ENCODE results near the gene SLC22A23. TPM values are rescaled to one million over a fixed set of nuclear protein-coding genes. Genes with fewer than 3 reads are reported as not detected.

Gene SLC22A23
- total RNA-seq, 1 donor from 2014 or later: 5.6 TPM

DNA sequence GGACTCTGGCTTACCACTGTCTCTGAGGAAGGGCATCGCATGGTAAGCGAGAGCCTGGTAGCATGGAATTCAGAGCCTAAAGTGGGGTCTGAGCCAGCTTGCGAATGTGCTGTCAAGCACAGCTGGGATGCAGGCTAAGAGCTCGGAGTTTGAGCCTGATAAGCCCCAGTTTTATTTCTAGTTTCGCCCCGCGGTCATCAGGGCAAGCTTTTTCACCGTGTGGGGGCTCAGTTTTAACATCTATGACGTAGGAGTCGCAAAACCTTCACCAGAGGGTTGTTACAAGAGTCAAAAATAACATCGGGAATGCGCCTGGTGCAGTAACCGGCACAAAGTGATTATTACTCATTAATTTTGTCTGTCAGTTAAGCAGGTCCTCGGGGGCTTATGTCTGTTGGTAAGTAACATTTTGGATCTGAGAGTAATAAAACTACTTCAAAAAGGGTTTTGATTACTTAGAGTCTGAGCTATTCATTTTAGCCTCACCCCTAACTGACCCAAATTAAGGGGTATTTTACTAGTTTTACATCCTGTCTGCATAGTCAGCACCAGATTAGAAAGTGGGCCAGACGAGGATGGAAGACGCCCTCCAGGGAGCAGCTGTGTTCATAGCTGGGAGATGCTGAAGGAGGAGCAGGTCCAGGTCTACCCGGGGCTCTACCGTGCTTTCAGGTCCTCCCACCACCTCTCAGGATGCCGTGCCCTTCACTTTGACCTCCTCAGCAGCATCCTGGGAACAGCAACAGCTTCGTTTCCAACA is 29.7 kb downstream of the SLC22A23 start:
- no peak for ATAC-seq
- no peak for DNase-seq (ENCODE audit: missing footprints)
- intact Hi-C loops (cut with DNase I): no loop called here

- no peak for DNase-seq (ENCODE audit: missing footprints)
- intact Hi-C loops (cut with DNase I): no loop called here
- no peak for ATAC-seq
Observed at GRCh38 chr6:3426091-3426926, 30.5 kb downstream of the SLC22A23 start.

DNA sequence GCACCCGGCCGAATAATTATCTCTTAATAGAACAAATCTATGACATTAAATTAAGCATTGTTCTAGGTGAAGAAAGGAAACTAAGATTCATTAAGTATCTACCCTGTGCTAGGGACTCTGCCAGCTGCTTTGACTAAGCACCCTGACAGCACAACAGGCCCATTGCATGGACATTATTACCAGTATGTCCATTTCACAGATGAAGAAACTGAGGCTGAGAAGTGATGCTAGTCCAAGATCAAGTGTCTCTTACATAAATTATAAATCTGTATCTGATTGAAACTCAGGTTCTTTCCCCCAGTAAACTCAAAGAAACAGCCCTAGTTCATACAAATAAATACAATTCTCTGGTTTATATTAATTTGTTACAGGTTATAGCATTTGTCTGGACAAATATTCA is 31.3 kb downstream of the SLC22A23 start:
- intact Hi-C loops (cut with DNase I): no loop called here
- DNase-seq (ENCODE audit: missing footprints) (no peak), ATAC-seq (no peak)

DNA sequence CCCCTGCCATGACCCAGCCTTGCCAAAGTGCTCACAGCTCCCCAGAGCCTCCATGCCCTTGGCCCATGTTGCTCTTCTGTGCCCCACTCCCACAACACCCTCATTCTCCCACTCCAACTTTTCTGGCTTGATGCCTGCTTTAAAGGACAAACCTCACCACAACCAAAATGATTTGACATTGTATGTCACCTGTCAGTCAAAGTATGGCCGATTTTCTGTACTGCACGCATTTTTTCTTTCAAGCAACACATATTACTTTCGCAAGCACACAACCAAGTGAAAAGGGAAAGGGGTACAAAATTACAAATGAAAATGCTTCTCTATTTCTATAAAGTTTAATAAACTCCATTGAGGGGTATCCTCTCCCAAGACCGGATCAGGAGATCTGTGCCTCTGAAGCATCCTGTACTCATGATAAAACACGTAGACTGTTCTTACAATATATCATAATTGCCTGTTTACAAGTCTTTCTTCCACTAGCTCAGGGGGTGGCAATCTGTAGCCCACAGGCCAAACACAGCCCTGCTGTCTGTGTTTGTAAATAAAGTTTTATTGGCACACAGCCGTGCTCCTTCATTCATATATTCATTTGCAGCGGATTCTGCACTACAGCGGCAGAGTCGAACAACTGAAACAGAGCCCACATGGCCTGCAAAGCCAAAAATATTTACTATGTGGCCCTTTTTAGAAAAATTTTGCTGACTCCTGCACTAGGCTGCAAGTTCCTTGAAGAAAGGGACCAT is 32.5 kb downstream of the SLC22A23 start:
- ATAC-seq: no peak
- DNase-seq (ENCODE audit: missing footprints): no peak

DNA sequence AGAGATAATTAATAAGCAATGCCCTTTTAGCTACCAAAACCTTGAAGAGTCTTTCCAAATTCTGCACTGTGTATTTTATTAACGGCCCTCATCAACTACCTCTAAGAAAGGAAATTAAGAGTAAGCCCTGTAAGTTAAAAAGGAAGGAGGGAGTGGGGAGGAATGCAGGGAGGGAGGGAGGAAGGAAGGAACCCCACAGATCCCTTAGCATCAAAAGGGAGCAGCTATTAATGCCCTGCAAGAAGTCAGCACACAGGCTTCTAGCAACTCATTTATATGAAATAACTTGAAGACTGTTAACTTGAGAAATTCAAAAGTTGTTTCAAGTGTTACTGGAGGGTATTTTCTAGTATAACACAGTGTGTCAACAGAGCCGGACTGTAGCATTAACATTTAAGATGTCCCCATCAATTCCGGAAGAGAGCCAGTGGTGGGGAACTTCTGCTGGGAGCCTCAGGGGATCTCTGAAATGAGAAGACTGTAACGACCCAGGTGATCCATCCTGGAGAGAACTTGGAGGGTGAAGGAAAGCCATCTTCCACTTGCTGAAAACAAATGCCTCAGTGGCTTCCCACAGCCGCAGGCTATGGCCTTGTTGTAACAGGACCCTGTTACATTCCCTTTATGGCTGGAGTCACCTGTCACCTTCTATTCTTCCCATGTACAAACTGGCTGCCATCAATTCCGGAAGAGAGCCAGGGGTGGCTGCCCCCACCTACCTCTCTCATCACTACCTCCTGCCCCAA is 33.2 kb downstream of the SLC22A23 start:
- intact Hi-C loops (cut with DNase I): no loop called here
- DNase-seq (ENCODE audit: missing footprints) (no peak), ATAC-seq (no peak)

More for the DNA sequence above, 32.5 kb downstream of the SLC22A23 start:
- intact Hi-C loops (cut with DNase I): no loop called here

GRCh38 chr6:3422435-3423070 is 34.3 kb downstream of the SLC22A23 start:
- no peak for ATAC-seq
- DNase-seq (ENCODE audit: missing footprints): no peak
- intact Hi-C loops (cut with DNase I): no loop called here

DNA sequence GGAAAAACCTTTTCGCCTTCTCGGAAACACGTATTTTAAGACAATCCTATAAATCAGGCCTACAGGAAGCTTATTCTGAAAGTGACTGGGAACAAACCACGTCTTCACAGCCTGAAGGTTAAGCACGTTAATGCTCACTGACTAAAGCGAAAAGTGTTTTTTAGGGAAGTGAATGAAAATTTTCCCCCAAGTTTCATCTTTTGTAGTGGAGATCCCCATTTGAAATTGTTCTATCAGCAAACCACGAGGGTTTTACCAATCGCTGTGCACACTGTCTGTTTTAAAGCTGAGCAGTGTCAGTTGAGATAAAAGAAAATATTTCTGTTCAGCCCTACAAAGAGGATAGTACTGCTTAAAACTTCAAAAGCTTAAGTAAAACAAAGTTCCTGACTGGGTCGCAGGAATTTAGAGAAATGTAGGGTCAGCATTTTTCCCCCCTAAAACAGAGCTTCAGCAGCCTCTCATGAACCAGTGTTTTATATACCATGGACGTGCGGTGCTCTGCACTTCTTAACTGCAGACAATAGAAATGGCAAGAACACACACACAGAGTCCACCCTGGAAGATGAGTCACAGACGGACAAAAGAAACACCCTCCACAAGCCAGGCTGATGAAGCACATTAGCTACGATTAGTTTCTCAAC is 34.9 kb downstream of the SLC22A23 start:
- intact Hi-C loops (cut with DNase I): no loop called here
- no peak for DNase-seq (ENCODE audit: missing footprints)
- no peak for ATAC-seq

- no peak for DNase-seq (ENCODE audit: missing footprints)
- no peak for ATAC-seq
- intact Hi-C loops (cut with DNase I): no loop called here
Observed at GRCh38 chr6:3421143-3421542, 35.7 kb downstream of the SLC22A23 start.

DNA sequence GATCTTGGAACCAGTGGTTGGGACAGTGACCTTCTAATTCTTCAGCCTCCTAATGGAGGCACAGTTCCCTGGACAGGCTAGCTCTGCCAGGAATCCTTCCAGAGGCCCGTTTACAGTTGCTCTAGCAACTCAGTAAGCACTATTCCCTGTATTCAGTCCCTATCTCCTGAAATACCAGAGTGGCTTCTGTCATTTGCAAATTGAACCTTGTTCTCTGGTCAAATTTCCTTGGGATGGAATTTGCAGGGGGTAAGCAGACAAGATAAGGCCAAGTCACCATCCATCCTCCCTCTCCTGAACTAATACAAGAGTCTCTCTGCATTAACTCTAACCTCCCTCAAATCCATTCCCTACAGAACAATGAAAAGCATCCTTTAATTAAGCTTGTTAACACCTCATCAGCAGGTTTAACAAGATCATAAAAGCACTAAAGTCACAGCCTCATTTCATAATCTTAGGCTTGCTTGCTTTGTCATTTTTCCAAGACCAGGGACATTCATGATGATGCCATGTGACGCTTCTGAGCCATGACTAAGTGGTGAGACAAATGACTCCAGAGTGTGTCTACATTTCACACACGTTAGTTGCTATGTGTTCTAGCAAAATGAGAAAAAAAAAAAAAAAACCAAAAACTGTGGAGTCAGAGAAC is 37.1 kb downstream of the SLC22A23 start:
- no peak for DNase-seq (ENCODE audit: missing footprints)
- intact Hi-C loops (cut with DNase I): loop anchor here (10.0 kb wide), 1 partner anchor 305 kb away; no protein-coding TSS in a partner anchor
- no peak for ATAC-seq

- intact Hi-C loops (cut with DNase I): loop anchor here (10.0 kb wide), 1 partner anchor 306 kb away; no protein-coding TSS in a partner anchor
- ATAC-seq (no peak), DNase-seq (ENCODE audit: missing footprints) (no peak)
Observed at GRCh38 chr6:3418496-3419060, 38.3 kb downstream of the SLC22A23 start.

DNA sequence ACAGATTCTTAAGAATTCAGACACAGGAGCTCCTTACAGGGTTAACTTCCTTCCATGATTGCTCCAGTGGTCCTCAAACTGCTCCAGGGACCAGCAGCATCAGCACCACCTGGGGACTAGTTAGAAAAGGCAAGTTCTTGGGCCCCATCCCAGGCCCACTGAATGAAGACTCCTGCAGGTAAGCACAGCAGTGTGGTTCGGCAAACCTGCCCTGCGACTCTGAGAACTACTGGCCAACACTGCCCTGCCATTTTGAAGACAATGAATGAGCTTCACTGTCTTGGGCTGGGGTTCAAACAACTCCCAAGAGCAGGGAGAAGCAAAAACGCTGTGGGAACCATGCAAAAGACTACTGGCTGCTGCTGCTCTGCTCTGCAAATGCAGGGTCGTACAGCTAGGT is 39.4 kb downstream of the SLC22A23 start:
- intact Hi-C loops (cut with DNase I): loop anchor here (10.0 kb wide), 1 partner anchor 307 kb away; no protein-coding TSS in a partner anchor
- DNase-seq (ENCODE audit: missing footprints) (peak; percentile 64), ATAC-seq (no peak)

- ATAC-seq (no peak), DNase-seq (ENCODE audit: missing footprints) (no peak)
- intact Hi-C loops (cut with DNase I): loop anchor here (10.0 kb wide), 1 partner anchor 309 kb away; no protein-coding TSS in a partner anchor
Observed at GRCh38 chr6:3415490-3415889, 41.4 kb downstream of the SLC22A23 start.

- intact Hi-C loops (cut with DNase I): loop anchor here (10.0 kb wide), 1 partner anchor 310 kb away; no protein-coding TSS in a partner anchor
- DNase-seq (ENCODE audit: missing footprints): no peak
- no peak for ATAC-seq
Observed at GRCh38 chr6:3415082-3415453, 41.8 kb downstream of the SLC22A23 start.

GRCh38 chr6:3414327-3415081 is 42.3 kb downstream of the SLC22A23 start:
- intact Hi-C loops (cut with DNase I): loop anchor here (10.0 kb wide), 1 partner anchor 310 kb away; no protein-coding TSS in a partner anchor

GRCh38 chr6:3413592-3413991 is 43.3 kb downstream of the SLC22A23 start:
- ATAC-seq (peak; percentile 34), DNase-seq (ENCODE audit: missing footprints) (no peak)
- intact Hi-C loops (cut with DNase I): loop anchor here (10.0 kb wide), 1 partner anchor 311 kb away; no protein-coding TSS in a partner anchor

More at GRCh38 chr6:3414327-3415081, 42.3 kb downstream of the SLC22A23 start:
- DNase-seq (ENCODE audit: missing footprints): no peak
- ATAC-seq: no peak

Measured in Right ventricle myocardium inferior (tissue), 1 donor.